Peyer's patch (tissue), 4 donors: ENCODE results near the gene ZDHHC21. TPM values are rescaled to one million over a fixed set of nuclear protein-coding genes. Genes with fewer than 3 reads are reported as not detected.

Experiments
- DNase-seq, 3 donors: peaks; one replicate each; pipeline ENCODE4 v3.0.0-alpha.2; 2017 to 2019
- H3K27ac ChIP-seq, 4 donors: fragments of 200-600 bp; sonication (generic); one replicate each; pipeline ENCODE4 v1.5.1; 2016 to 2019
- H3K27me3 ChIP-seq, 2 donors: fragments of 200-600 bp; sonication (generic); one replicate each; pipeline ENCODE4 v1.5.1; 2019
- H3K36me3 ChIP-seq, 3 donors: fragments of 200-600 bp; sonication (generic); one replicate each; pipeline ENCODE4 v1.5.1; 2016 to 2019
- H3K4me1 ChIP-seq, 4 donors: fragments of 200-600 bp; sonication (generic); one replicate each; pipeline ENCODE4 v1.5.1; 2016 to 2019
- H3K4me3 ChIP-seq, 4 donors: fragments of 200-600 bp; sonication (generic); 1 replicate in 3 of 4; 2 replicates in 1 of 4; pipeline ENCODE4 v1.5.1; 2016 to 2019; ENCODE audit warnings: mild to moderate bottlenecking in 1 of 4
- H3K9me3 ChIP-seq, 4 donors: fragments of 200-600 bp; sonication (generic); one replicate each; pipeline ENCODE4 v1.5.1; 2016 to 2019; ENCODE audit warnings: mild to moderate bottlenecking in 1 of 4
- POLR2A ChIP-seq, 2 donors: fragments of 450-650 bp; IDR thresholded peaks; one replicate each; pipeline ENCODE4 v1.5.1; 2017; ENCODE audit warnings: antibody characterized with exemption in 2 of 2, mild to moderate bottlenecking in 2 of 2, moderate library complexity in 2 of 2
- total RNA-seq, 4 donors: library from RNA; depleted of rRNA; stranded (reverse); fragments of >200 nt; gene quantifications; one replicate each; pipeline ENCODE4 v1.1.0, GENCODE V29; 2016
- TF ChIP-seq, protein P1 (sequence below), 6 experiments: fragments of 450-650 bp in 4 of 6; fragments of 200-600 bp in 2 of 6; sonication (generic) in 1 of 6; IDR thresholded peaks; one replicate each; pipeline ENCODE4 v1.5.1; 2017 to 2019; ENCODE audit warnings: antibody characterized with exemption in 6 of 6, mild to moderate bottlenecking in 3 of 6, moderate library complexity in 1 of 6

Gene ZDHHC21
- total RNA-seq, 4 donors from 2014 or later, result 12.4 to 52.5 (median 38.2) TPM

DNA sequence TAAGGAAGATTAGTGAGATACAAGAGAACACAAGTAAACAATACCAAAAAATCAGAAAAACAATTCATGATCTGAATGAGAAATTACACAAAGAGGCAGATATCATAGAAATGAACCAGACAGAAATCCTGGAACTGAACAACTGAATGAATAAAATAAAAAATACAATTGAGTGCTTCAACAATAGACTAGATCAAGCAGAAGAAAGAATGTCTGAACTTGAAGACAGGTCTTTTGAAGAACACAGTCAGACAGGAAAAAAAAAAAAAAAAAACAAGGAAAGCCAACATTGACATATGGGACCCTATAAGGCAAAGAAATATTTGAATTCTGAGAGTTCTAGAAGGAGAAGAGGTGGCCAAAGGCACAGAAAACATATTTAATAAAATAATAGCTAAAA, 115.2 kb downstream of the ZDHHC21 start:
- H3K27ac ChIP-seq, result no peak overlapping the region
- no peaks in the 10 kb centered on the region for H3K36me3 ChIP-seq
- TF ChIP-seq POLR2A (IDR thresholded peaks at IDR 0.05), result no peak
- TF ChIP-seq, protein P1, sequence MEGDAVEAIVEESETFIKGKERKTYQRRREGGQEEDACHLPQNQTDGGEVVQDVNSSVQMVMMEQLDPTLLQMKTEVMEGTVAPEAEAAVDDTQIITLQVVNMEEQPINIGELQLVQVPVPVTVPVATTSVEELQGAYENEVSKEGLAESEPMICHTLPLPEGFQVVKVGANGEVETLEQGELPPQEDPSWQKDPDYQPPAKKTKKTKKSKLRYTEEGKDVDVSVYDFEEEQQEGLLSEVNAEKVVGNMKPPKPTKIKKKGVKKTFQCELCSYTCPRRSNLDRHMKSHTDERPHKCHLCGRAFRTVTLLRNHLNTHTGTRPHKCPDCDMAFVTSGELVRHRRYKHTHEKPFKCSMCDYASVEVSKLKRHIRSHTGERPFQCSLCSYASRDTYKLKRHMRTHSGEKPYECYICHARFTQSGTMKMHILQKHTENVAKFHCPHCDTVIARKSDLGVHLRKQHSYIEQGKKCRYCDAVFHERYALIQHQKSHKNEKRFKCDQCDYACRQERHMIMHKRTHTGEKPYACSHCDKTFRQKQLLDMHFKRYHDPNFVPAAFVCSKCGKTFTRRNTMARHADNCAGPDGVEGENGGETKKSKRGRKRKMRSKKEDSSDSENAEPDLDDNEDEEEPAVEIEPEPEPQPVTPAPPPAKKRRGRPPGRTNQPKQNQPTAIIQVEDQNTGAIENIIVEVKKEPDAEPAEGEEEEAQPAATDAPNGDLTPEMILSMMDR (IDR thresholded peaks at IDR 0.05), result no peak
- no peaks in the 10 kb centered on the region for H3K27me3 ChIP-seq
- no peak overlapping the region for H3K4me3 ChIP-seq
- DNase-seq, result no peak
- H3K4me1 ChIP-seq, result no peaks in the 10 kb centered on the region
- no peaks in the 10 kb centered on the region for H3K9me3 ChIP-seq

DNA sequence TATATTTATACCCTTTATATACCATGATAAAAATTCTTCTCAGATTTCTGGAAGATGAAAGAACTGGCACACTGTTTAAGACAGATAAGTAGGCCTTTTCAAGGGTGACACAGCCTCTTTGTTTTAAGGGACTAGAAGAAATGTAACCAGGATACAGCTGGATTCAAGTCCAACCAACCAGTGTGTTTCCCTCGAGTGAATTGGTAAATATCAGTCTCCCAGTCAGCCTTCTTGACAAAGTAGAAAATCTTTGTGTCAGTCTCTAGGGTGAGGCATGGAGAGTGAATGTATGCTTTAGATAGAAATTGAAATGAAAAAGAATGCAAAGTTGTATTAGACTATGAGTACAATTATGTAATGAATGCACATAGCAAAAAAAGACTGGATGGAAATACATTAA, 119.1 kb downstream of the ZDHHC21 start:
- Histone ChIP-seq H3K36me3 (no peaks in the 10 kb centered on the region), H3K9me3 (no peaks in the 10 kb centered on the region), H3K27me3 (no peaks in the 10 kb centered on the region), H3K4me1 (no peaks in the 10 kb centered on the region), H3K4me3 (no peak overlapping the region), H3K27ac (no peak overlapping the region)
- no peak for DNase-seq
- TF ChIP-seq, protein P1 (IDR thresholded peaks at IDR 0.05), result no peak
- no peak for TF ChIP-seq POLR2A (IDR thresholded peaks at IDR 0.05)

DNA sequence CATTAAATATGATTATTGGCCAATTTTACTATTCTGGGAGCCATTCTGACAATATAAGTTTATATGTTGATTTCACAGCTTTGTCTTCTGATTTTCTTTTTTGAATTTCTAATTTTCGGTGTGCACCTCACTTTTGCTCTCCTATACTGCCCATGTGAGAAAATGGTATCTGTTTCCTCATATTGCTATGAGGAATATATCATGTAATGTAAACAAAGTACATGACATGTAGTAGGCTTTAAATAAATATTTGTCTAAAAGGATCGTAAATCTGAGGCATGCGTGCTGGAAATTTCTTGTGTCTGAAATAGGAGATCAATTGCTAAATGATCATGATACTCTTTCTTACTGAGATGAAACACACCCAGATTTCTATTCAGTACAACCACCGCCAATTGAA, 119.9 kb downstream of the ZDHHC21 start:
- Histone ChIP-seq H3K4me3 (no peak overlapping the region), H3K27ac (no peak overlapping the region), H3K36me3 (no peaks in the 10 kb centered on the region), H3K4me1 (no peaks in the 10 kb centered on the region), H3K9me3 (no peaks in the 10 kb centered on the region), H3K27me3 (no peaks in the 10 kb centered on the region)
- no peak for TF ChIP-seq POLR2A (IDR thresholded peaks at IDR 0.05)
- TF ChIP-seq, protein P1 (IDR thresholded peaks at IDR 0.05), result no peak
- DNase-seq, result no peak

DNA sequence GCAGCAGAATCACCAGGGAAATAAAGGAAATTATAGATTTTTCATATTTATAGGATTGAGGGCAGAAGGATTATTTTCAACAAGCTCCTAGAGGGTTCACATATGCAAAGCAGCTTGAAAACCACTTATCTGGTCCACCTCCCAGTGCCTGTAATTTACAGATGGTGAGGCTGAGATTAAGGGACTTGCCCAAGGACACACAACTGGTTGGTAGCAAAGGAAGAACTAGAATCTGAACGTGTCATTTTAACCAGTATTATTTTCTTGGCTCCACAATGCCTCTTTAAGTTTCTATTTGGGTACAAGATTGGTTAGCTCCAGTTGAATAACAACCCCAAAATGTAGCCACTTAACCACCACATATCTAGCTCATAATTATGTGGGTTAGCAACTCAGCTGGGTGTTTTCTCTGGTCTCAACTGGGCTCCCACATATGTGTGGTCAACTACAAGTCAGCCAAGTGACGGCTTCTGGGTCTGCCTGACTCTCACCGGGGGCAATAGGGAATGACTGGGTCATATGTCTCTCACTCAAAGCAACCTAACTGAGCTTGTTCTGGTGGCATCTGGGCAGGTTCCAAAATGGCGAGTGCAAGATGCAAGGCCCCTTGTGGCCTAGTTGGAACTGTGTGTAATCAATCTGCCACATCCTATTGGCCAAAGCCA, 127.7 kb downstream of the ZDHHC21 start:
- Histone ChIP-seq H3K4me1 (no peaks in the 10 kb centered on the region), H3K9me3 (no peaks in the 10 kb centered on the region), H3K27ac (no peak overlapping the region), H3K36me3 (no peaks in the 10 kb centered on the region), H3K4me3 (no peak overlapping the region), H3K27me3 (no peaks in the 10 kb centered on the region)
- DNase-seq, result no peak
- TF ChIP-seq, protein P1 (IDR thresholded peaks at IDR 0.05), result no peak
- TF ChIP-seq POLR2A (IDR thresholded peaks at IDR 0.05), result no peak

DNA sequence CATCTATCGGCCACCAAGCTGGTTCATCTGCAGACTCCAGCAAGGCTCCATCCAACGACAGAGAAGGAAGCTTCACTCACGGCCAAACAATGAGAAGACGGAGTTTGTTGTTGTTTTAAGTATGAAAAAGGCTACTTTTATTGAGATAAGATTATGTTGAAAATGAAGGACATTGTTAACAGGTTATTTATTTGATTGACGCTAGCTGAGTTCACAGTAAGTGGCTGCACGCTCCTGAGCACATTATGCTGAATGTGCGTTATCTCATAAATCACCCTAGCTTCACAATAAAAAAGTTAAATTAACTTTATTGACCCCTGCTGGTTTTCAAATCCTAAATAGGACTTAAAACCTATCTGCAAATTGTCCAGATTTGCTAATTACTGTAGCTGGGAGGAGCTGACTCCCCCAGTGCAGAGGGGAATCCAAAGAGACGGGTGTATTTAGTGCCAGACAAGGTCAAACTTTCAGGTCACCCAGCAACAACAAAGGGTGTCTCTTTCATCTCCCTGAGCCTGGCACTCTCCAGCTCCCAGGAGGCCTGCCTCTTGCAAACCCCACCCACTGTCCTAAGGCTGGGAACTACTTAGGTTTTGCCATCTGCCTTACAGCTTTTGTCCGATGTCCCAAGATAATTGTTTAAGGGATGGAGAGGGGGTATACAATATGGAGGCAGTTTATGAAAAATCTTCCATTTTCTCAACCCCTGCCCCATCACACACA, 129.2 kb downstream of the ZDHHC21 start:
- no peak for DNase-seq
- H3K27me3 ChIP-seq, result no peaks in the 10 kb centered on the region
- no peak for TF ChIP-seq POLR2A (IDR thresholded peaks at IDR 0.05)
- TF ChIP-seq, protein P1 (IDR thresholded peaks at IDR 0.05), result no peak
- no peak overlapping the region for H3K4me3 ChIP-seq
- no peaks in the 10 kb centered on the region for H3K9me3 ChIP-seq
- H3K4me1 ChIP-seq, result no peaks in the 10 kb centered on the region
- H3K36me3 ChIP-seq, result no peaks in the 10 kb centered on the region
- H3K27ac ChIP-seq, result no peak overlapping the region
